ENCODE results near the gene PLEKHA1. TPM values are rescaled to one million over a fixed set of nuclear protein-coding genes. Genes with fewer than 3 reads are reported as not detected.

PLEKHA1 gene
- total RNA-seq, 1 experiment from 2014 or later: 24.2 TPM

DNA sequence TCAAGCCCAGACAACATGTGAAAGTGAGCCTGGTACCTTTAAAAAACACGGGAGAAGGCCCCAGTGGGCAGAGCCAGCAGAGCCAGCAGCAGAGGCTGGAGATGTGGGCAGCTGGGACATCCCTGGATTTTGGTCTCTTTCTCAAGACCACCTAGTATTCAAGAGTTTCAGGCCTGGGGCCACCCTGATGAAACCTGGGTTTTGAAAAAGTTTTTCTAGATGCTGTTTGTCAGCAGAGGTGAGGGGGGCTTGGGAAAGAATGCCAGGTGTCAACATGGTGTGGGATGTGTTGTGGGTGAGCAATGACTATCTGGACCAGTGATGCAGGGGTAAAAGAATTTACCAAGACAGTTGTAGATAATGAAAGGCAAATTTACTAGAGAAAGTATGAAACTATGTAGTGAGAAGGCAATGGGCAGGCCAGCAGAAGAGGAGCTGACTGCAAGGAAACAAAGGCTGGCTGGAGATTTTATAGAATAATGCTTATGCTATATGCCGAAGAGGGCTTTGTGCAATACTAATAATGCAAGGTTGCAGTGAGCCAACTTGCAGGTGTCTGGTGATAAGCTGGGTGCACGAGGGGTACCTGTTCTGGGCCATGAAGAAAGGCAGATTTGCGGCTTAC lies 28.1 kb upstream of the PLEKHA1 start:
- DNase-seq (ENCODE audit: extremely low read depth, low read depth): no peak

DNA sequence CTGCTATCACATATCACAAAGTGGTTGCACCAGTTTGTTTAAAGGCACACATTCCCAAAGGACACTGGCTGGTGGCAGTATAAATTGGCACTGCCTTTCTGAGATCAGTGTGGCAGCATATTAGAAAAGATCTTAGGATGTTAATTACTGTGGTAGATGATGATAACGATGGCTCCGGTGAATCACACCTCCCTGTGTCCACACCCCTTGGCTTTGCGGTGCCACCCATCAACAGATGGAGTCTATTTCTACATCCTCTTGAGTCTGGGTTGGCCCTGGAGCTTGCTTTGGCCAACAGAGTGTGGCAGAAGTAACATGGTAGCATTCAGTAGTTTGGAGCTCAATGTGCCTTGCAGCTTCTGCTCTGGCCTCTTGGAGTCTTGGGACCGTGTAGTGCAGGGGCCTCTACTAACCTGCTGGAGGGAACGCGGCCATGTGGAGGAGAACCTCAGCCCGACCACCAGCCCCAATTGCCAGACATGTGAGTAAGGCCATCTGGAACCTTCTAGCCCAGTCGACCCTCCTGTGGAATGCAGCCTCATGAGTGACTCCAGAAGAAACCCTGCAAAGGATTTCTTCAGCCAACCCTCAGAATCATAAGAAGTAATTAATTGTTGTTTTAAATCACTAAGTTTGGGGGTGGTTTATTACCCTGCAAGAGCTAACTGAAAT lies 27.2 kb upstream of the PLEKHA1 start:
- DNase-seq (ENCODE audit: extremely low read depth, low read depth): no peak

DNA sequence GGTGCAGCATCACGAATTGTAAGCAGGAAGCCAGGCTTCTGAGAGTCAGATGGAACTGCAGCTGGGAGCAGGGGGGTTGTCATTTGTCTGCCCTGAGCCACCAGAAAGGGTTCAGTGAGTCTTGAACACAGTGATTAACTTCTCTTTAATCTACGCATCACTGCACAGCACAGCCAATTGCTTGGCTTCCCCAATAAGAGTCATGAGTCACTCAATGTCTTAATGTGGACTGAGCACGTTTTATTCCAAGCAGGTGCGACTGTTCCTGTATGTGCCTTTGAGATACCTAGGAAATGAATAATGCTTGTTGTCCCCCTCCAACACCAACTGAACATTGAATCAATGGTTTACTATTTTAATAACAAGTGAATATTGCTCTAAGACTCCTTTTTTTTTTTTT lies 26.0 kb upstream of the PLEKHA1 start:
- DNase-seq (ENCODE audit: extremely low read depth, low read depth): no peak

- DNase-seq (ENCODE audit: extremely low read depth, low read depth): no peak
Measured at GRCh38 chr10:122348935-122349361, 25.6 kb upstream of the PLEKHA1 start.

DNA sequence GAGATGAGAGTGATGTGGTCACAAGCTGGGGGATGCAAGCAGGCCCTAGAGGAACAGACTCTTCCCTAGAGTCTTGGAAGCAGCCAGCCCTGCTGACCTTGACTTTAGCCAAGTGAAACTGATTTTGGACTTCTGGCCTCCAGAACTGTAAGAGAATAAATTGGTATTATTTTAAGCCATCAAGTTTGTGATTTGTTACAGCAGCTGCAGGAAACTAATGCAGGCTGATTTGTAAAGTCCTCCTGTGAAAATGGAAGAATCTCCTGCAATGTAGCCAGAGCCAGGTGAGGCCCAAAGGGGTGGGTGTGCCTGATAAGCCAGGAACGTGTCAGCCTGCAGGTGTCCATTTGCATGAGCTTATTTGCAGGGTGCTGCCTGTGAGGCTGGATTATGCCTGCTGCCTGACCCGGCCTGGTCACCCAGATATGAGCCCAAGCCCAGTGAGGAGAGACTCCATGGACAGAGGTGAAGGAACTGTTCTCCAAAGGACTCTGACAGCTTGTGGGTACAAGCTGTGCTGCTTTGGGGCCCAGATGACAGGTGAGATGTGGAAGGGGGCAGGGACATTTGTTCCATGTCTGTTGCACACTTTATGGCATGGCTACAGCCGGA lies 24.6 kb upstream of the PLEKHA1 start:
- DNase-seq (ENCODE audit: extremely low read depth, low read depth): no peak

DNA sequence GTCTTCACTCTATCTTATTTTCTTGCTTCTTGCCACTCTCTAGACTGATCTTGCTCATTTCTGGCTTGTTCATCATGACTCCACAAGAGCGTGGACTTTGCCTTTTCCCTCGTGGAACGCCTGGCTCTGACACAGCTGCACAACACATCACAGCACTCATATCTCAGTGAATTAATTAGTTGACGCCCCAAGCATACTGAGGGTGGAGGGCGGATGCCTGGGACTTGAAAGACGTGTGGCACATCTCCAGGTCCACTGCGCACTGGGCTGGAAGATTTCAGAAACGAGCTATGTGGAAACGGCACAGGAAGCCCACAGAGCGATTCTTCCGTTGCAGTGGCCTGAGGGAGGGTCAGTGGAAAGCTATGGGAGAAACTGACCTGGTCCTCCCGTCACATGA lies 23.6 kb upstream of the PLEKHA1 start:
- no peak for DNase-seq (ENCODE audit: extremely low read depth, low read depth)

DNA sequence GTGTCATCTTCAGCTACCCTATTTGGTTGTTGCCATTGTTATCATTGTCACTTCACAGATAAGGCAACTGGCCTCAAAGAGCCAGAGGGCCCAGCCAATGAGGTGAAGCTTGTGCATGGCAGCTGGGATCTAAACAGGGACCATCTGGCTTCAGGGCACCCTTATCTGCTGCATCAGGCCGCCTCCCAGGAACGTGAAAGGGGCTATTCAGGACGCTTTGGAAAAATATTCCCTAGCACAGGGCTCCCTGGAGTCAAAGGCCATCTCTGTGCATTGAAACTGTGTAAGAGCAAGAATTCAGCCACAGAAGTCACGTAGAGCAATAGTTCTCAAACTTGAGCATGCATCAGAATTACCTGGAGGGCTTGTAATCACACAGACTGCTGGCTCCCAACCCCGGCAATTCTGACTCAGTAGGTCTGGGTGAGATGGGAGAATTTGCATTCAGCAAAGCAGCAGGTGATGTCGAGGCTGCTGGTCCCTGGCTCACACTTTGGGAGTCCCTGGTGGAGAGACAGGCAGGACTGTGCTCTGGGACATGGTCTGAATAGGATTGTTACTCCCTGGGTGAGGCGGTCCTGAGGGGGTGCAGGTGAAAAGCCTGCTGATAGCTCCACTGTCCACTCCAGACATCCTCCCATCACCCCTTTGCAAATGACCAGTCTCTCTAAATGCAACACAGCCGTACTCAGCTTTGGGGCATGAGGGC lies 21.5 kb upstream of the PLEKHA1 start:
- no peak for DNase-seq (ENCODE audit: extremely low read depth, low read depth)

- DNase-seq (ENCODE audit: extremely low read depth, low read depth): no peak
Measured at GRCh38 chr10:122354383-122354782, 20.1 kb upstream of the PLEKHA1 start.

DNA sequence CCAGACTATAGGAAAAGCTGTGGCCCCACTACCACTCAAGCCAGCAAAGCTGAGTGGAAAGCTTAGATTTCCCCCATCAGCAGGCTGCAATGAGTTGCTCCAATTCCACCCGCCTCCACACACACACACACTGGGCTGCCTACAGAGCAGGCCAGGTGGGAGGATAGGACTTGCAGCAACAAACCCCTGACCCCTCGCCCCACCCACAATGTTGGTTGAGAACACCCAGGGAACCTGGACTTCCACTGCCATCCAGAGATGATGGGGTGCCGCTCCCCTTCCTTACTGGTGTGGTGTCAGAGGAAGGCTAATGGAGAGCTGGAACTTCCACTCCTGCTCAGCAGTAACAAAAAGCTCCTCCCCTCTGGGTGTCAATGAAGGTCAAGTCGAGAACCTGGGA lies 16.8 kb upstream of the PLEKHA1 start:
- no peak for DNase-seq (ENCODE audit: extremely low read depth, low read depth)

- no peak for DNase-seq (ENCODE audit: extremely low read depth, low read depth)
Measured at GRCh38 chr10:122359621-122360020, 14.9 kb upstream of the PLEKHA1 start.

- no peak for DNase-seq (ENCODE audit: extremely low read depth, low read depth)
Measured at GRCh38 chr10:122361046-122361445, 13.5 kb upstream of the PLEKHA1 start.

DNA sequence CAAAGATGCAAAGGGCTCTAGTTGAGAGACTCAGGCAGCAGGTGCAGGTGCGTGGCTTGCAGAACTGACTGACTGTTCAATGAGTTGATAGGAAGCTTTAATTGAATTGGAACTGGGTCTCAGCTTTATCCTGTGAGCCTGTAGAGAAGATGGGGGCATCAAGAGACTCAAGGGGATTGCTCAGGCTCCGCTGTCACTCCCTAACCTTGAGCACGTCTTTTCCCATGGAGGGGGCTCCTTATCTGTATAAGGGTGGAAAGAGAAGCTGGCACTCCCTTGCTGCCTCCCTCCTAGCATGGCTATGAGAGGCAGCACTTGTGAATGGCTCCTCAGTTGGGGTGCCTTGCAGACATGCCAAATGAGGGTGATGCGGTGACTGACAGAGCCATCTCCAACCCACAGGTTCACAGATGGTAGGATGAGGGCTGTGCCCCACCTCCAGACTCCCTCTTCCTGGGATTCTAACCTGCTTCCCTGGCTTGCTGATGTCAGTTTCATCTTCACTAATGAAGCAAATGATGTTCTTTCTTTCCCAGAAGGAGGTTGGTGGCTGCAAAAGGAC lies 12.4 kb upstream of the PLEKHA1 start:
- DNase-seq (ENCODE audit: extremely low read depth, low read depth): no peak

- DNase-seq (ENCODE audit: extremely low read depth, low read depth): no peak
Measured at GRCh38 chr10:122362621-122363020, 11.9 kb upstream of the PLEKHA1 start.

DNA sequence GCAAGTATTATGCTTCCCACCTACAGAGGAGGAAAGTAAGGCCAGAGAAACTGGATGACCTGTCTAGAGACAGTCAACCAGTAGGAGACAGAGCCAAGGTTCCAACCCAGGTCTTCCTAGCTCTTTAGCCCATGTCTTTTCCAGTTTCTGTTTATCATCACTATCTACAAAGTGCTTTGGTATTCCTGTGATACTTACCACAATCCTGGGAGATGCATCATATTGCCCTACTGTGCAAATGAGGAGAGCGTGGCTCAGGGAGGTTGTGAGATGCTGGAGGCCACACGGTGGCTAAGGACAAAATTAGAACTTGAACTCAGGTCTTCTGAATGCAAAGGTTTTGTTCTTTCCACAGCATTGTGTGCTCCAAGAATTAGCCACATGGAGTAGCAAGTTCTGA lies 11.2 kb upstream of the PLEKHA1 start:
- no peak for DNase-seq (ENCODE audit: extremely low read depth, low read depth)

- no peak for DNase-seq (ENCODE audit: extremely low read depth, low read depth)
Measured at GRCh38 chr10:122363722-122364463, 10.6 kb upstream of the PLEKHA1 start.

DNA sequence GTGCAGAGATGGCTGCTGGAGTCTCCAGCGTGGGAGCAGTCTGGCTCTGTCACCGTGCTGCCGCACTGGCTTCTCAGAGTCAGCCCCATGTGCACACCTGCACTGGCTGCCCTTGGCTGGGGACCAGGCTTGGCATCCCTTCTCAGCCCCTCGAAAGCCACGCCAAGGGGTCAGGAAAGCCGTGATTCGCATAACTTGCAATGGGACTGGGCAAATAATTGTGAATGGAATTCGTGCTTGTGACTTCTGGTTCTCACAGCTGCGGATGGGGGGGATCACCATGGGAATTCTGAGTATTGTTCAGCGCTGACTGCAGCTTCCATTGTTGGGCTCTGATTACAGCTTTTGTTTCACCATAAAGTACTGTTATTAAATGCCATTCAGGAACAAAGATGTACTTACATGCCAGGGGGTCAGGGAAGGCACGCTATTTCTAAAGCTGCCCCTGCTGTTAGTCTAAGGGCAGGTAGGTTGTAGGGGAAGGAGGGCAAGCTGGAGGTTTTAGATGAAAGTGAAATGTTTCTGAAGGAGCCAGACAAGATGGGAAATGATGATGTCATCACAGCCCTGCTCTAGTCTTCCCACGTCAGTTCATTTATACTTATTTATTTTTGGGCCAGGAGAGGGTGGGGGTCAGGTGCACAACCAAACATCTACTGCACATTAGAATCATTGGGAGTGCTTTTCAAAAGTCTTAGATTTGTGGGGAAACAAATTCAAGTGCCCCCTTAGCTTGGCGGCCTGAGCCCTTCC lies 5.8 kb upstream of the PLEKHA1 start:
- DNase-seq (ENCODE audit: extremely low read depth, low read depth): no peak

- no peak for DNase-seq (ENCODE audit: extremely low read depth, low read depth)
Measured at GRCh38 chr10:122373108-122373507, 1.4 kb upstream of the PLEKHA1 start.

GRCh38 chr10:122373721-122374120 lies 787 bp upstream of the PLEKHA1 start:
- no peak for DNase-seq (ENCODE audit: extremely low read depth, low read depth)

DNA sequence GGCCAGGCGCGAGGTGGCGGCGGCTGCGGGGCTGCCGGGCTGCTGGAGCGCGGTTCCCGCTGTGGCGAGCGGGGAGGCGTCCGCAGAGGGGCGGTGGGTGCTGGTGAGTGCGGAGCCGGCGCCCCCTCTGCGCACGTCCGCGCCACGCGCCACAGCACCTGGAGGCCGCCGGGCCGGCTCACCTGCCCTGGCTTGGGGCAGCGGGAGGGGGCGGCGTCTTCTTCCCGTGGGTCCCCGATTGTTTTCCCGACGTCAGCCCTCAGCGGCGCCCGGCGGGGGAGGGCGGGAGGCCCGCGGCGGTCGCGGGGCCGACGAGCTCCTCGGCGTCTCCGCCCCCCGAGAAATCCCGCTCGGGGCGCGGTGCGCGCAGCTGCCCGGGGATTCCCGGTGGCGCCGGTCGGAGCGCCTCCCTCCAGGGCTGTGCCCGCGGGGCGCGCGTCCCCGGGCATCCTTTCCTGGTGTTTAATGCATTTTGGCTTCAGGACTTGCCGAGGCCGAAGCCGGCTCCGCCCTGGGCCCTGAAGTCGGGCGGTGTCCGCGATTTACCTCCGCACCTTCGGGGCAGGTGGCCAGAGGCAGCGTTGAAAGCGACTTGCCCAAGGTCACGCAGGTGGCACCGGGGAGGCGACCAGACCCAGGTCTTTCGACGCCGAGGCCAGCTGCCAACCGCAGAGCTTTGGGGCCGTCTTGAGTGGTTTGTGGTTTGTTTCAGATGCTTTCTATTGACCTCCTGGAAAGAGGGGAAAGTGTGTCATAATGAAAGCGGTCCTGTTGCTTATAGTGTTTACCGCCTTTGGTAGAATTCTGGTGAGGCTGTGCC lies 561 bp downstream of the PLEKHA1 start:
- peak; percentile 17 for DNase-seq (ENCODE audit: extremely low read depth, low read depth)
